H54 (cell line): ENCODE measurements around the gene VAMP5.

ENCODE experiments used
- DNase-seq: peaks from one replicate; pipeline ENCODE4 v3.0.0; 2011; ENCODE audit warnings: low spot score, mixed read lengths; ENCODE audit not compliant: insufficient read length
- FAIRE-seq: peaks from 3 replicates; lab custom pipeline; 2011; peaks lifted over from hg19 to GRCh38; lab: Jason Lieb, UNC
- POLR2A ChIP-seq: IDR thresholded peaks from 2 replicates; pipeline ENCODE4 v1.6.1; 2011; ENCODE audit warnings: low read depth, mild to moderate bottlenecking, low read length

The VAMP5 gene

DNA sequence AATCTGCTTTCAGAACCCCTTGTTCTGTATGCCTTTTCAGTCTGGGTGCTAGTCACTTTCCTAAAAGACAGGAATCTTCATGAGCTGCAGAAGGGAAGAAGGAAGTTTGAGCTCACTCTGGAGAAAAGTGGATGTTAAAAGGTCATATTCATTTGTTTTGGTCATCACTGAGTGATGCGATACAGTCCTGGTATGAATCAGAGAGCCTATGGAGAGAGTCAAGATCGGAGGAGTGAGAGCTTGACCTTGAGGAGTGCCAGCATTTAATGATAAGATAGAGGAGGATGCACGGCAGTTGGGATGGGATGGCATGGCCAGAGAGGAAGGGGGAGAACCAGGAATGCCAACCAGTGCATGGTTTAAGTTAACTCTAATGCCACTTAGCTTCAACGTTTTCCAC lies 51.4 kb downstream of the VAMP5 start:
- DNase-seq, result no peak
- no peak for TF ChIP-seq POLR2A
- no peak for FAIRE-seq

- TF ChIP-seq POLR2A, result no peak
- DNase-seq, result no peak
- FAIRE-seq, result no peak
Measured at GRCh38 chr2:85642725-85643124, 58.5 kb downstream of the VAMP5 start.
